CD4-positive, alpha-beta T cell treated with Interleukin-1 beta for 1 hour (primary cell): ENCODE measurements around the gene AQP2.

ENCODE experiments used
- DNase-seq, 2 donors: peaks; one replicate each; pipeline ENCODE4 v3.0.0-alpha.2; 2020 to 2022

The AQP2 gene

GRCh38 chr12:50003595-50003994 lies 53.1 kb downstream of the AQP2 start:
- no peak for DNase-seq

- DNase-seq: no peak
Observed at GRCh38 chr12:50004696-50005095, 54.2 kb downstream of the AQP2 start.

- no peak for DNase-seq
Observed at GRCh38 chr12:50005175-50005574, 54.6 kb downstream of the AQP2 start.

GRCh38 chr12:50006280-50006679 lies 55.7 kb downstream of the AQP2 start:
- no peak for DNase-seq

GRCh38 chr12:50006754-50007442 lies 56.4 kb downstream of the AQP2 start:
- DNase-seq: no peak
